GM12892 (cell line): ENCODE measurements around the gene JHY.

Source experiments
- DNase-seq: peaks from one replicate; pipeline ENCODE4 v3.0.0; 2011; ENCODE audit not compliant: insufficient read length
- FAIRE-seq: peaks from 2 replicates; lab custom pipeline; 2011; peaks lifted over from hg19 to GRCh38; lab: Jason Lieb, UNC
- POLR2A ChIP-seq: IDR thresholded peaks from 2 replicates; pipeline ENCODE4 v1.6.1; 2011; ENCODE audit warnings: low read depth, low read length, control low read depth
- POLR2AphosphoS5 ChIP-seq: IDR thresholded peaks from 2 replicates; pipeline ENCODE4 v1.6.1; 2011; ENCODE audit warnings: low read depth, low read length, control low read depth
- TAF1 ChIP-seq: IDR thresholded peaks from 2 replicates; pipeline ENCODE4 v1.6.1; 2011; ENCODE audit warnings: low read depth, mild to moderate bottlenecking, control low read depth, low read length, borderline replicate concordance

The JHY gene

GRCh38 chr11:122963961-122964360, 81.4 kb downstream of the JHY start:
- DNase-seq, result no peak
- TF ChIP-seq POLR2AphosphoS5, result no peak
- no peak for TF ChIP-seq TAF1
- TF ChIP-seq POLR2A, result no peak
- FAIRE-seq, result no peak

- TF ChIP-seq POLR2AphosphoS5, result no peak
- TF ChIP-seq TAF1, result no peak
- TF ChIP-seq POLR2A, result no peak
- DNase-seq, result no peak
- no peak for FAIRE-seq
These were observed 93.6 kb downstream of the JHY start for GRCh38 chr11:122976061-122976733.

GRCh38 chr11:122976734-122977469, 94.3 kb downstream of the JHY start:
- peak; percentile 8 for DNase-seq
- no peak for FAIRE-seq
- TF ChIP-seq POLR2A, result no peak
- TF ChIP-seq POLR2AphosphoS5, result no peak
- no peak for TF ChIP-seq TAF1

- TF ChIP-seq POLR2AphosphoS5 (no peak), TAF1 (no peak), POLR2A (no peak)
- no peak for DNase-seq
- no peak for FAIRE-seq
These were observed 95.1 kb downstream of the JHY start for GRCh38 chr11:122977470-122978298.

GRCh38 chr11:122978299-122978620, 95.7 kb downstream of the JHY start:
- no peak for FAIRE-seq
- TF ChIP-seq POLR2AphosphoS5 (no peak), POLR2A (no peak), TAF1 (no peak)
- DNase-seq, result no peak

- no peak for DNase-seq
- FAIRE-seq, result no peak
- TF ChIP-seq POLR2A, result no peak
- no peak for TF ChIP-seq TAF1
- no peak for TF ChIP-seq POLR2AphosphoS5
These were observed 96.7 kb downstream of the JHY start for GRCh38 chr11:122979103-122979814.

GRCh38 chr11:122979815-122980595, 97.4 kb downstream of the JHY start:
- FAIRE-seq (no peak), DNase-seq (no peak)
- TF ChIP-seq POLR2A, result no peak
- TF ChIP-seq TAF1, result no peak
- no peak for TF ChIP-seq POLR2AphosphoS5

GRCh38 chr11:122981388-122982264, 99.1 kb downstream of the JHY start, which contains the start of gene BSX:
BSX (minus strand) TSS chr11:122981834; CDS start chr11:122981671, 163 bp downstream.
- FAIRE-seq, result no peak
- DNase-seq, result peak; percentile 33
- no peak for TF ChIP-seq POLR2A
- TF ChIP-seq POLR2AphosphoS5, result no peak
- TF ChIP-seq TAF1, result no peak

GRCh38 chr11:122983438-122984185, 101.1 kb downstream of the JHY start:
- no peak for DNase-seq

More at GRCh38 chr11:122983438-122984185, 101.1 kb downstream of the JHY start:
- no peak for FAIRE-seq
- TF ChIP-seq POLR2AphosphoS5, result no peak
